HepG2 (cell line): ENCODE measurements around the gene LRIG3. TPM values are rescaled to one million over a fixed set of nuclear protein-coding genes. Genes with fewer than 3 reads are reported as not detected.

Source experiments
- FOXP1 ChIP-seq, 2 experiments: fragments of 450-650 bp in 1 of 2; IDR thresholded peaks; 2 replicates each; pipeline ENCODE4 v1.6.1; 2017 to 2018; ENCODE audit warnings: antibody characterized with exemption in 1 of 2
- KDM1A ChIP-seq: IDR thresholded peaks from 2 replicates; pipeline ENCODE4 v1.6.1; 2016; ENCODE audit warnings: missing compliant biosample characterization
- LCORL ChIP-seq, 2 experiments: fragments of 450-650 bp in 1 of 2; sonication (generic) in 1 of 2; formaldehyde crosslinking in 1 of 2; IDR thresholded peaks; 2 replicates each; pipeline versions ENCODE4 v1.5.0 to v1.6.1; 2017 to 2020; ENCODE audit warnings: antibody characterized with exemption in 1 of 2, missing genetic modification reagents in 1 of 2
- MLX ChIP-seq: IDR thresholded peaks from 2 replicates; pipeline ENCODE4 v1.6.1; 2016
- NFKBIZ ChIP-seq: IDR thresholded peaks from 2 replicates; pipeline ENCODE4 v1.6.1; 2018; ENCODE audit warnings: missing genetic modification reagents, missing compliant biosample characterization
- PHF8 ChIP-seq: sonication (generic); formaldehyde crosslinking; IDR thresholded peaks from 2 replicates; pipeline ENCODE4 v1.5.0; 2020; ENCODE audit warnings: missing genetic modification reagents
- POLR2G ChIP-seq: fragments of 200-400 bp; formaldehyde crosslinking; IDR thresholded peaks from 2 replicates; pipeline ENCODE4 v1.6.1; 2018; ENCODE audit warnings: mild to moderate bottlenecking, low read depth, low read length, moderate library complexity
- SOX6 ChIP-seq, 2 experiments: fragments of 450-650 bp in 1 of 2; sonication (generic) in 1 of 2; formaldehyde crosslinking in 1 of 2; IDR thresholded peaks; 2 replicates each; pipeline versions ENCODE4 v1.4.0 to v1.6.1; 2017 to 2020; ENCODE audit warnings: antibody characterized with exemption in 1 of 2, mild to moderate bottlenecking in 1 of 2, missing genetic modification reagents in 1 of 2
- ZFP91 ChIP-seq: sonication (generic); formaldehyde crosslinking; IDR thresholded peaks from 2 replicates; pipeline ENCODE4 v1.9.0; 2022; ENCODE audit warnings: missing genetic modification reagents, mild to moderate bottlenecking, borderline replicate concordance
- ZNF136 ChIP-seq: sonication (generic); formaldehyde crosslinking; IDR thresholded peaks from 2 replicates; pipeline ENCODE4 v1.8.1; 2022; ENCODE audit warnings: low read depth, mild to moderate bottlenecking, moderate library complexity, missing genetic modification reagents
- ZNF350 ChIP-seq: sonication (generic); formaldehyde crosslinking; IDR thresholded peaks from 2 replicates; pipeline ENCODE4 v1.4.0; 2020; ENCODE audit warnings: mild to moderate bottlenecking, low read depth, missing genetic modification reagents, borderline replicate concordance
- ZNF367 ChIP-seq: sonication (generic); formaldehyde crosslinking; IDR thresholded peaks from 2 replicates; pipeline ENCODE4 v1.4.0; 2020; ENCODE audit warnings: missing genetic modification reagents, borderline replicate concordance
- ZNF569 ChIP-seq: sonication (generic); formaldehyde crosslinking; IDR thresholded peaks from 2 replicates; pipeline ENCODE4 v1.5.0; 2020; ENCODE audit warnings: mild to moderate bottlenecking, missing genetic modification reagents, moderate library complexity, borderline replicate concordance
- ZNF589 ChIP-seq: sonication (generic); formaldehyde crosslinking; conservative IDR thresholded peaks from 2 replicates; pipeline ENCODE4 v1.8.0; 2022; ENCODE audit warnings: mild to moderate bottlenecking, moderate library complexity, missing genetic modification reagents
- polyA plus RNA-seq, 8 experiments: library from polyadenylated mRNA; depleted of rRNA in 3 of 8; stranded (reverse) in 7 of 8; unstranded in 1 of 8; fragments of >200 nt; fragmentation: Illumina TruSeq in 4 of 8; extraction: Trizol in 4 of 8; gene quantifications; 2 replicates each; pipeline versions ENCODE4 v1.2.1 to v1.2.3, GENCODE V29; 2011 to 2016; ENCODE audit warnings: low read depth in 4 of 8, missing spikeins in 1 of 8, mixed read lengths in 1 of 8; ENCODE audit not compliant: insufficient read depth in 1 of 8
- total RNA-seq, 5 experiments: library from RNA; depleted of rRNA; stranded (reverse); fragments of >200 nt; fragmentation: Illumina TruSeq; extraction: Trizol; gene quantifications; 2 replicates each; pipeline ENCODE4 v1.2.3, GENCODE V29; 2016; ENCODE audit warnings: low read depth in 1 of 5
- TF ChIP-seq, protein P1 (sequence below): sonication (generic); formaldehyde crosslinking; IDR thresholded peaks from 2 replicates; pipeline ENCODE4 v1.5.0; 2020; ENCODE audit warnings: missing genetic modification reagents, mild to moderate bottlenecking, borderline replicate concordance
- TF ChIP-seq, protein P2 (sequence below): sonication (generic); formaldehyde crosslinking; IDR thresholded peaks from 2 replicates; pipeline ENCODE4 v1.5.0; 2020; ENCODE audit warnings: mild to moderate bottlenecking, missing genetic modification reagents

Gene LRIG3
- total and polyA plus RNA-seq, 2 of the 13 experiments (the other 11 are each of a cell fraction or from before 2014, with no cell fraction given) = 7.7 to 17.4 TPM

DNA sequence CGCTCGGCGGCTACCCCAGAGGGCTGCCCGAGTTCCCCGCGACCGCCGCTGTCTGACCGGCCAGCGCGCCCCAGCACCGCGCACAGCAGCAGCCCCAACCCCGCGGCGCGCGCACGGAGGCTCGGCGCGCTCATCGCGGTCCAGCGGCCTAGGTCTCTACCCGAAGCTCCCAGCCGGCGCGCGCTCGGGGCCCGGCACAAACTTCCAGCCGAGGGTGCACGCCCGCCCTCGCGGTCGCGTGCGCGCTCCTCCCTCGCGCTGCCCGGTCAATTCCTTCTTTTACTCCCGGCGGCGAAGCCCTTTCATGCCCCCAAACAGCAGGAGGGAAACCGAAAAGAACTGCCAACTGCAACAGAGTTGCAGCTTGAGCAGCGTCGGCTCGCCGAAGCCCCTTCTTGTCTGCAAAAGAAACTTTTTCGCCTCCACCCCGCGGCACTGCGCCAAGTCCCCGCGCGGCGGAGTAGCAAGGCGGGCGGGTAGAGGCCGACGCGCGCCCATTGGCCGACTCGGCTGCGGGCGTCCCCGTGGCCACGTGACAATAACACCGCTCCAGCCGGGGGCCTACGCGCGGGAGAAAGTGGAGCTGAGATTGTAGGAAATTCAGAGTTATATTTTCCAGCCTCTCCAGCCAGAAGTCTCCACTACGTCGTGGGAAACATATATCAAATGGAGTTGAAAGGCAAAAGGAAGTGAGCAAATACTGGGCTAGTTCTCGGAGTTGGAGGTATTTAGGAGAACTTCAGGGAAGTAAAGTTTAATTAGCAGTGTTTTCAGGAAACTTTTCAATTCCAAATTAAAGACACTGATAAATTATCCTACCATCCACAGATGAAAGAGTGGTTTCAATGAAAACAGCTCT, at the start of gene LRIG3 (continued):
- TF ChIP-seq, protein P1, sequence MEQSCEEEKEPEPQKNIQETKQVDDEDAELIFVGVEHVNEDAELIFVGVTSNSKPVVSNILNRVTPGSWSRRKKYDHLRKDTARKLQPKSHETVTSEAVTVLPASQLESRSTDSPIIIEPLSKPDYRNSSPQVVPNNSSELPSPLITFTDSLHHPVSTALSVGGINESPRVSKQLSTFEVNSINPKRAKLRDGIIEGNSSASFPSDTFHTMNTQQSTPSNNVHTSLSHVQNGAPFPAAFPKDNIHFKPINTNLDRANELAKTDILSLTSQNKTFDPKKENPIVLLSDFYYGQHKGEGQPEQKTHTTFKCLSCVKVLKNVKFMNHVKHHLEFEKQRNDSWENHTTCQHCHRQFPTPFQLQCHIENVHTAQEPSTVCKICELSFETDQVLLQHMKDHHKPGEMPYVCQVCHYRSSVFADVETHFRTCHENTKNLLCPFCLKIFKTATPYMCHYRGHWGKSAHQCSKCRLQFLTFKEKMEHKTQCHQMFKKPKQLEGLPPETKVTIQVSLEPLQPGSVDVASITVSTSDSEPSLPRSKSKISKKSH (CRISPR knock-in tag) = no peak
- TF ChIP-seq ZNF589 (CRISPR knock-in tag) = no peak
- no peak; the same call in 1 of the 2 replicates for TF ChIP-seq ZNF136 (CRISPR knock-in tag)
- TF ChIP-seq ZNF569 (CRISPR knock-in tag) = no peak
- TF ChIP-seq ZNF367 (CRISPR knock-in tag) = no peak; the same call in 1 of the 2 replicates
- peak; percentile 42; the same call in 1 of the 2 replicates for TF ChIP-seq POLR2G
- peak; percentile 56; the same call in 1 of the 2 replicates for TF ChIP-seq ZFP91 (CRISPR knock-in tag)
- TF ChIP-seq ZNF350 (CRISPR knock-in tag) = 0 out of 2 replicates have a peak, but pooled peaks have one; percentile 18
- TF ChIP-seq SOX6 (IDR thresholded peaks at IDR 0.05) = no peak
- TF ChIP-seq SOX6 (CRISPR knock-in tag; IDR thresholded peaks at IDR 0.05) = peak; percentile 55
- TF ChIP-seq FOXP1 (IDR thresholded peaks at IDR 0.05) = no peak
- TF ChIP-seq FOXP1 (CRISPR knock-in tag; IDR thresholded peaks at IDR 0.05) = 0 out of 2 replicates have a peak, but pooled peaks have one; percentile 22
- TF ChIP-seq, protein P2, sequence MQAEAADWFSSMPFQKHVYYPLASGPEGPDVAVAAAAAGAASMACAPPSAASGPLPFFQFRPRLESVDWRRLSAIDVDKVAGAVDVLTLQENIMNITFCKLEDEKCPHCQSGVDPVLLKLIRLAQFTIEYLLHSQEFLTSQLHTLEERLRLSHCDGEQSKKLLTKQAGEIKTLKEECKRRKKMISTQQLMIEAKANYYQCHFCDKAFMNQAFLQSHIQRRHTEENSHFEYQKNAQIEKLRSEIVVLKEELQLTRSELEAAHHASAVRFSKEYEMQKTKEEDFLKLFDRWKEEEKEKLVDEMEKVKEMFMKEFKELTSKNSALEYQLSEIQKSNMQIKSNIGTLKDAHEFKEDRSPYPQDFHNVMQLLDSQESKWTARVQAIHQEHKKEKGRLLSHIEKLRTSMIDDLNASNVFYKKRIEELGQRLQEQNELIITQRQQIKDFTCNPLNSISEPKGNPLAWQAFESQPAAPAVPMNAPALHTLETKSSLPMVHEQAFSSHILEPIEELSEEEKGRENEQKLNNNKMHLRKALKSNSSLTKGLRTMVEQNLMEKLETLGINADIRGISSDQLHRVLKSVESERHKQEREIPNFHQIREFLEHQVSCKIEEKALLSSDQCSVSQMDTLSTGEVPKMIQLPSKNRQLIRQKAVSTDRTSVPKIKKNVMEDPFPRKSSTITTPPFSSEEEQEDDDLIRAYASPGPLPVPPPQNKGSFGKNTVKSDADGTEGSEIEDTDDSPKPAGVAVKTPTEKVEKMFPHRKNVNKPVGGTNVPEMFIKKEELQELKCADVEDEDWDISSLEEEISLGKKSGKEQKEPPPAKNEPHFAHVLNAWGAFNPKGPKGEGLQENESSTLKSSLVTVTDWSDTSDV (CRISPR knock-in tag) = no peak
- peak; percentile 24; the same call in 1 of the 2 replicates for TF ChIP-seq MLX (CRISPR knock-in tag)
- TF ChIP-seq PHF8 = peak; percentile 75
- TF ChIP-seq LCORL (IDR thresholded peaks at IDR 0.05) = no peak
- peak; percentile 28; the same call in 1 of the 2 replicates for TF ChIP-seq LCORL (CRISPR knock-in tag; IDR thresholded peaks at IDR 0.05)
- peak; percentile 68; the same call in 1 of the 2 replicates for TF ChIP-seq NFKBIZ (CRISPR knock-in tag)
- TF ChIP-seq KDM1A (CRISPR knock-in tag) = no peak
